Stomach (tissue), 4 donors: ENCODE measurements around the gene CYB5A.

Experiments
- EP300 ChIP-seq: sonication (generic); formaldehyde crosslinking; IDR thresholded peaks from one replicate; pipeline ENCODE4 v1.6.1; 2017; ENCODE audit warnings: antibody characterized with exemption
- POLR2A ChIP-seq, 4 donors: fragments of 450-650 bp; IDR thresholded peaks; one replicate each; pipeline ENCODE4 v1.6.1; 2016; ENCODE audit warnings: antibody characterized with exemption in 4 of 4, control low read depth in 2 of 4, mild to moderate bottlenecking in 1 of 4, moderate library complexity in 1 of 4
- POLR2AphosphoS5 ChIP-seq, 3 donors: sonication (generic); formaldehyde crosslinking; IDR thresholded peaks; one replicate each; pipeline ENCODE4 v1.6.1; 2016; ENCODE audit warnings: antibody characterized with exemption in 3 of 3
- TF ChIP-seq, protein P1 (sequence below), 7 experiments: fragments of 450-650 bp in 4 of 7; fragments of 200-600 bp in 3 of 7; sonication (generic) in 3 of 7; IDR thresholded peaks; one replicate each; pipeline ENCODE4 v1.5.1; 2016 to 2019; ENCODE audit warnings: antibody characterized with exemption in 7 of 7, control low read depth in 2 of 7, mild to moderate bottlenecking in 1 of 7

- TF ChIP-seq EP300 (no peak), POLR2A (IDR thresholded peaks at IDR 0.05) (no peak), POLR2AphosphoS5 (IDR thresholded peaks at IDR 0.05) (peak in 1 of 3 donors; percentile 4)
- TF ChIP-seq, protein P1, sequence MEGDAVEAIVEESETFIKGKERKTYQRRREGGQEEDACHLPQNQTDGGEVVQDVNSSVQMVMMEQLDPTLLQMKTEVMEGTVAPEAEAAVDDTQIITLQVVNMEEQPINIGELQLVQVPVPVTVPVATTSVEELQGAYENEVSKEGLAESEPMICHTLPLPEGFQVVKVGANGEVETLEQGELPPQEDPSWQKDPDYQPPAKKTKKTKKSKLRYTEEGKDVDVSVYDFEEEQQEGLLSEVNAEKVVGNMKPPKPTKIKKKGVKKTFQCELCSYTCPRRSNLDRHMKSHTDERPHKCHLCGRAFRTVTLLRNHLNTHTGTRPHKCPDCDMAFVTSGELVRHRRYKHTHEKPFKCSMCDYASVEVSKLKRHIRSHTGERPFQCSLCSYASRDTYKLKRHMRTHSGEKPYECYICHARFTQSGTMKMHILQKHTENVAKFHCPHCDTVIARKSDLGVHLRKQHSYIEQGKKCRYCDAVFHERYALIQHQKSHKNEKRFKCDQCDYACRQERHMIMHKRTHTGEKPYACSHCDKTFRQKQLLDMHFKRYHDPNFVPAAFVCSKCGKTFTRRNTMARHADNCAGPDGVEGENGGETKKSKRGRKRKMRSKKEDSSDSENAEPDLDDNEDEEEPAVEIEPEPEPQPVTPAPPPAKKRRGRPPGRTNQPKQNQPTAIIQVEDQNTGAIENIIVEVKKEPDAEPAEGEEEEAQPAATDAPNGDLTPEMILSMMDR (IDR thresholded peaks at IDR 0.05), result no peak
Observed at GRCh38 chr18:74252039-74252395, 39.7 kb downstream of the CYB5A start.
